Measurements from ENCODE around the gene PRDM15.

The PRDM15 gene

DNA sequence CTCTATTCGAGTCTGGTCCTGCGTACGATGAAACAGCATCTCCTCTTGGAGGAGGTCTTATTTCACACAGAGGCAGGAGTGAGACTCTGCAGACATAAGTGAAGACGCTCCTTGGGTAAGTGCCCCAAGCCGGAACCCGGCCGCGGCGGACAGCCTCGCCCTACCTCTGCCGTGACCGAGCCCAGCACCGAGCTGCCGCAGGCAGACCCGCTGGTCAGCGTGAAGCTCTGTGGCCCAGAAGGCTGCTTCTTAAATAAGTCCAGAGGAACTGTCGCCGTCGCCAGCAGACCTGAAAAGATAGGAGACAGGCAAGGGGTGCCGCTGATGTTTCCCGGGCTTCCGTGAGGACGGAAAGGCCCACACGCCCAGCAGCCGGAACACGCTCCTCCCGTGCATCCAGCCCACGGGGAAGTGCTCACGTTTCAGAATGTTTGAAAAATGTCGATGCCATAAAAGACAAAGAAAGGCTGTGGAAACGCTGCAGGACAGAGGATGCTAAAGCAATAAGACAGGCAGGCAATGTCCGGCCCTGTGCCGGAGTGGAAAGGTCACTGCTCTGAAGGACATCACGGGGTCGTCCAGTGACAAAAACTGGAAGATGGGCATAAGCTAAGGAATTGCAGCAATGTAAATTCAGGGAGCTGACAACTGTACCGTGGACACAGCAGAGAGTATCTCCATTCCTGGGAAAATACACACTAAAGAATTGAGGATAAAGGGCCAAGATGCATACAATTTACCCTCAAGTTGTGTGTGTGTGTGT is 28.5 kb upstream of the PRDM15 start:
- DNase-seq (ENCODE audit: low read depth, low spot score), result no peak

DNA sequence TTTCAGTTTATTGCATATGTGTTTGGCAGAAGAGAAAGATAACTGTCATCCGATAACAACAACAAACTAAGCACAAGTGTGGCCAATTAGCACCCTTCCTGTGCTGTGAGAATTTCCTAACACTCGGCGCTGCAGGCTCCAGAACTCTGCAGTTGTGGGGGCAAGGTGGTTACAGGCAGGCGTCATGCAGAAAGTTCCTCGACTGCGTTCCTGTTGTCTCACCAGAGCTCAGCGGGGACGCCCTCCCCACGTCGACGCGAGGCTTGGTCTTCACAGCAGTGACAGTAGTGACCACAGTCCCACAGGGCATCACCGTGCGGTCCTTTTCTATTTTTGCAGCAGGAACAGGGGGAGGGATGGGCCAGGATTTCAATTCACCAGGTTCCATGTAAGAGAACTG is 27.6 kb upstream of the PRDM15 start:
- DNase-seq (ENCODE audit: low read depth, low spot score), result no peak

DNA sequence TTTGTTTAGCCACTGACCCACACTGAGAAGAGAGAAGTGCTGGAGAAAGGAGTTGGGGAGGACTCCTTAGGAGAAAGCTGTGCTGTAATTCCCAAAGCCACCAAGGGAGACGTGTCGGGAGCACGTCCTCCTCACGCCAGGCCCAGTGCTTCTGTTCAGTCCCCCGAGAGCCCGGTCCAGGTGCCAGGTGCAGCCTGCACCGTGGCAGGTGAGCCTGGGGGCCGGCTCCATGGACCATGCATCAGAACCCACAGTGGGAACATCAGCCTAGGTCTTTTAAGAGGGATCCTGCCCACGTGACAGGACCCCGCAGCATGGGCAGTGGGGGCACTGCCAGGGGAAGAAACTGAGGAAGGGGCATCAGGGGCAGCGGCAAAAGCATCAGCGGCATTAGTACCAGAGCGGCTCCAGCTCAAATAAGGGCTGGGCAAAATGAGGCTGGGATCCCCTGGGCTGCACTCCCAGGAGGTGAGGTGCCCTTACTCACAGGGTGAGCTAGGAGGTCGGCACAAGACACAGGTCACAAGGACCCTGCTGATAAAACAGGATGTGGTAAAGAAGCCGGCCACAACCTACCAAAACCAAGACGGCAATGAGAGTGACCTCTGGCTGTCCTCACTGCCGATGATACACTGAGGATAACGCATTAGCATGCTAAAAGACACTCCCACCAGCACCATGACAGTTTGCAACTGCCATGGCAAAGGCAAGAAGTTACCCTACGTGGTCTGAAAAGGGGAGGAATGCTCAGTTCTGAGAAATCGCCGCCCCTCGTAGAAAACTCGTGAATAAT is 24.6 kb upstream of the PRDM15 start:
- no peak for DNase-seq (ENCODE audit: low read depth, low spot score)

DNA sequence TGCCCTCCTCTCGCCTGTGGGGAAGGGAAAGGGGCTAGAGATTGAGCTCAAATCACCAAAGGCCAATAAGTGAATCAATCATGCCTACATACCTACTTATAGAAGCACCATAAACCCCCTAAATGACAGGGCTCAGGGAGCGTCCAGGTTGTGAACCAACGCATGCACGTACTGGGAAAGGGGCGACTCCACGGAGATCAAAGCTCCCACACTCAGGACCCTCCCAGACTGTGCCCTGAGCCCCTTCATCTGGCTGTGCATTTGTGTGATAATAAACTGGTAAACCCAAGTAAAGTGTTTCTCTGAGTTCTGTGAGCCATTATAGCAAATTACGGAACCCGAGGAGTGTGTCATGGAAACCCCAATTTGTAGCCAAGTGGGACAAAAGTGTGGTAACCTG is 23.8 kb upstream of the PRDM15 start:
- no peak for DNase-seq (ENCODE audit: low read depth, low spot score)

DNA sequence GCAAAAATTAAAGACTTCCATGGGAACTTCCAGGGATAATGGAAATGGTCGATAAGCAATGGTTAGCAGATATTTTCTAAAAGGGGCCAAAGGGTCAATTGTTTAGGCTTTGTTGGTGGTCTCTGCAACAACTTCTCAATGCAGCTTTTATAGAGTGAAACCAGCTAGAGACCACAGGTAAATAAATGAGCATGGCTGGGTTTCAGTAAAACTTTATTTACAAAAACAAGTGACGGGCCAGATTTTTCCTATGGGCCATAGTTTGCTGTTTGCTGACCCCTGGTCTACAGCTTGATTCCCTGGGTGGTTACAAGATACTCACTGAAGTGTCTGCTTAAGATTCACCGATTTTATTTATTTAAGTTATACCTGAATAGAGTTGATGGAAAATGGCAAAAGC is 22.6 kb upstream of the PRDM15 start:
- DNase-seq (ENCODE audit: low read depth, low spot score), result no peak

DNA sequence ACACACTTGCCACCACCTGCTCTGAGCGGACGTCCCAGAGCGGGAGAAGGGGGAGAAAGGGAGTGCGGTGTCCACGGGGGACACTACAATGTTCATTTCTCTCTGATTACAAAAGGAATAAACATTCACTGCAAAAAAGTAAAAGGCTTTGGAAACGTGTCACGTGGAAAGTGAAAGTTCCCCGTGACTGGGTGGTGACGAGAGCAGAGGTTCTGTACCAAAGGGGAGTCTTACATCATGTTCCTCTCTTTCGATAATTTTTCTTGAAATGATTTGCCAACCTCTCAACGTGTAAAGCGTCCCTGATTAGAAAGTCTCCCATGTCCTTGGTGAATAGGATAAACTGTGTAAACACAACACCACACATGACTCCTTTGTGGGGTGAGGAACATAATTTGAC is 22.0 kb upstream of the PRDM15 start:
- no peak for DNase-seq (ENCODE audit: low read depth, low spot score)

DNA sequence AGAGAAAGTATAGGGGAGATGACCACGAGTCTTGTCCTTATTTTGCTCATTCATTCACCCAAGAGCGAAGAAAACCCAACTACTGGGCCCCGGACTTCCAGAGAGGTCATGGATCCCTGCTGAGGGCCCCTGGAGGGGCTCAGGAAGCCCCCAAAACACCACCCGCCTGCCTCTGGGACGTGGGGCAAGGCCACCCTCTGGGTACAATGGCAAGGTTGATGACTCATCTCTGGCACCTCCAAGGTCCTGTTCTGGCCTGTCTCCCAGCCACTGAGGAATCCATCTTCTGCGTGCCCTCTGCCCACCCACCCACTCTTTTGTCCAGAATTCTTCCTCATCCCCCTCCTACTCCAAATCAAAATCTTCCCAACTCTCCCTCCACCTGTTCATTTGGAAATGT is 21.3 kb upstream of the PRDM15 start:
- no peak for DNase-seq (ENCODE audit: low read depth, low spot score)

DNA sequence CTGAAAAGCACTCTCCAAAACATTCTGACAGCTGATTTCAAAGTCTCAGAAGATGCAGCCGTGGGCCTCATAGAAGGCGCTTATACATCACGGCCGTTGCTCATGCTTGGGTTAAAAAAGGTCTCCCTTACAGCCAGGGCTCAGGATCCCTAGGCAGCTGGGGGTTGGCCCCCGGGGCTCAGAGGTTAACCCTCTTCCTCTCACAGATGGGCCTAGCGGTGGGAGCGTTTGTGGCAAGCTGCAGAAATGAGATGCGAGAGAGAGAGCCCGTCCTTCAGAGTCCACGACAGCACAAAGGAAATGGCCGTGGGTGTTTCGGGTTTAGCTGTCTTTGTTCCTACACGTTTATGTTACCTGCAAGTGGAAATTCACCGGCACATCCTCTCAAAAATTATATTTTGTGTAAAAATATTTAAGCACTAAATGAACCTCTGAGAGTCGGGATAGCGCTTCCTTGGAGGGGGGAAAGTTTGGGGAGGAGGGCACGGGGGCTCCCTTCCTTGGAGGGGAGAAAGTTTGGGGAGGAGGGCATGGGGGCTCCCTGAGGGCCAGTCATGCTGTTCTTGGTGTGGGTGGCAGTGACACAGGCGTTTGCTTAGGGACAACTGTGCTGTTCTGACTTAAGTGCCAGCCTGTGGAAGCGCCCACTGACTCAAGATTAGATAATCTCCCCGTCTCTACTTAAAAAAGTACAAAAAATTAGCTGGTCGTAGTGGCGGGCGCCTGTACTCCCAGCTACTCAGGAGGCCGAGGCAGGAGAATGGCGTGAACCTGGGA is 20.5 kb upstream of the PRDM15 start:
- no peak for DNase-seq (ENCODE audit: low read depth, low spot score)

DNA sequence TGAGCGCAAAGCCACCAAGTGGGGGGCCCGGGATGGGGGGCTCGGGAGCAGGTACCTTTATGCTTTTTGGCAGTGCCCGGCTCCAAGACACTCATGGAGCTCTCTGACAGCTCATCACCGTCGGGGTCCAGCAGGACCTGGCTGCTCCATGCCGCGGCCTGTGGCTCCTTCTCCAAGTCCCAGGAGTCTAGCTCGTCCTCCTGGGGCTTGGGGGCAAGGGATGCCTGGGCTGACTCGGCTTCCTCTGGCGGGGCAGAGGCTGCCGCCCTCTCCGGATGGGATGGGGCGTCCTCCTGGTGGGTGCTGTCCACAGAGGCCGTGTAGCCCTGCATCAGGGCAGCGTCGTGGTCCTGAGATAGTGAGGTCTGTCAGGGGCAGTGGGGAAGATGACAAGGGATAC is 19.9 kb upstream of the PRDM15 start:
- DNase-seq (ENCODE audit: low read depth, low spot score), result no peak

DNA sequence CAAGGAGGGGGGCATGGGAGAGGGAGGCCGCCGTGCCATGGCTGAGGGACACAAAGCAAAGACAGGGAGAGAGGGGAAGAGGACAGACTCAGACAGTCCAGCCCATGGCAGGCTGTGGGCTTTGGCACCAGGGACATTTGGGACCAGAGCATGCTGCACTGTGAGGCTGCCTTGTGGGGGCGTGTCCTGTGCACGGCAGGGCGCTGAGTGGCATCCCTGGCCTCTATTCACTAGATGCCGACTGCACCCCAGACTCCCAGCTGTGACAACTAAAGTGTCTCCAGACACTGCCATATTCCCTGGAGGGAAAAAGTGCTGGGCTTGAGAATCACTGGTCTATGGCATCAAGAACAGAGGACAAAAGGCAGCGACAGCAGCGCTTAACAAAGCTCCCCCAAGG is 18.6 kb upstream of the PRDM15 start:
- no peak for DNase-seq (ENCODE audit: low read depth, low spot score)

DNA sequence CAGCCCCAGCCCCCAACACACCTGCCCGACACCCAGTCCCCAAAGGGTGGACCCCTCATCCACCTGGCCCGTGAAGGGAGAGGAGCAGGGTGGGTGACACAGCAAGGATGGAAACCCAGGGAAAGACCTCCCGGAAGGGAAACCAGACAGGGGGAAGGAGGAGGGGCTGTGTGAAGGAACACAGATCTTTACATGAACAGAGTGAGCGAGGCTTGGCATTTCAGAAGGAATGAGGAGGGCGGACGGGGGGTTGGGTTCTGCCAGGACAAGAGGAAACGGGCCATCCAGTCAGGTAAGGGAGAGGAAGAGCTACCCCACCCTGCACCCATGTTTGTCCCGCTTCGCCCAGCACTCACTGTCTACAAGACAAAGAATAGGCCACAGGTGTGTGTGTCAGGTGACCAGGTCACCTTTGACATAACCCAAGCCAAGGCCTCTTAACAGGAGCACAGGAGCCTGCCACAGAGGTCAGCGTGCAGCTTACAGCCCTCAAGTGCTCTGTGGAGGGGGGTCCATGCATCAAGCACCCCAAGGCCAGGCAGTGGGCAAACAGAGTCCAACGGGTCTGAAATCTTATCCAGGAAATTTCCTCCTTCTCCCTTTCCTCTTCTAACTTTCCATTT is 18.0 kb upstream of the PRDM15 start:
- no peak for DNase-seq (ENCODE audit: low read depth, low spot score)

DNA sequence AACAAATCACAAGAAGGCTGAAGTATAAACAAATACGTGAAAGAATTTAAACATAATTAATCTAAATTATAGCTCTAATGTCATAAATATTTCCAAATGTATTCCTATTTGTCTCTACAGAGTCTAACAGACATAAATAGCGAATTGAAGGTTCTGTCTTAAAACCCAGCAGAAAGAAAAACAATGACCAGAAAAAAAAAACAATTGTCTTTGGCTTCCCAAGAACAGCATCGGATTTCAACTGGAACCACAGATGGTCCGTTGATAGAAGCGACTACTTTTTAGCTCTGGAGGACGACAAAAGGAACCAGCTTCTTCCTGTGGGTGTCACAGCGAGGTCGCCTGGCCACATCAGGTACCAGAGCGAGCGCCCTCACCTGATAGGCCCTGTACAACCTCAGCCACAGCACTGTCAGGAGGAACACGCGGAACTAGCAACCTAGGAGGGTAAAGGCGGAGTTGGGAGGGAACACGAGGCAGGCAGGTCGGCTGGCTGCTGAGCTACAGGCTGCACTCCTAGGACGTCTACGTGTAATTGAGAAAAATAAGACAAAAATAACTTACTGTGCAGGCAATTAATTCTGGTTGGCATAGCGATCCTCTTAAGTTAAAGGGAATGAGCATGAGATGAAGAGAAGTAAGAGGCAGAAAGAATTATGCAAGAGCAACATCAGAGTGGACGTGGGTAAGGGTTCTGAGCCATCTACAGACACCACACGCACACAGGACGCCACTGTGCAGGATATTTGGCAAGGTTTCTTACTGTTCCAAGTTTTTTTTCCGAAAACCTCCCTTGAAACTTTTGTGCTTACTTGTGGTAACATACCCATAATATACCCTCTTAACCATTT is 16.7 kb upstream of the PRDM15 start:
- DNase-seq (ENCODE audit: low read depth, low spot score), result peak; percentile 22

DNA sequence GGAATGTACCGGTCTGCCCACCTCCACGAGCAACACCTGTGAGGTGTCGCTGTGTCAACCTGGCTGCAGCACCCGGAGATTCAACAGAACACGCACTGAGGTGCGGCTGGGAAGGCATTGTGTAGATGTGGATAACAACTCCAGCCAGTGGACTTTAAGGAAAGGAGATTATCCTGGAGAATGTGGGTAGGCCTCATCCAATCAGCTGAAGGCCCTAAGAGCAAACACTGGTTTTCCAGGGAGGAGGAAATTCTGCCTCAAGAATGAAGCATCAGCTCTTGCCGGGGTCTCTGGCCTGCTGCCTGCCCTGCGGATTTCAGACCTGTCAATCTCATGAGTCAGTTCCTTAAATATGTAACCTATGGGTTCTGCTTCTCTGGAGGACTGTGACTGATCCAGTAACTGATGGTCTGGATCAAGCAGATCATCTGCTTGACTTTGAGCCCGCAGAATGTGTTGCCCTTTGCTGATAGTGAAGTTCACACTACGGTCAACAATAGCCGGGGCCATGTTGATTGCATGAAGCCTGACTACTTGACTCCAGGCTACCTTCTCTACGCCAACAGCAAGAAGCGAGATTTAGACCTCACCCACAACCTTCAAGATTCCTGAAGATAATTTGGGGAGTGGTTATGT is 15.9 kb upstream of the PRDM15 start:
- DNase-seq (ENCODE audit: low read depth, low spot score), result no peak

DNA sequence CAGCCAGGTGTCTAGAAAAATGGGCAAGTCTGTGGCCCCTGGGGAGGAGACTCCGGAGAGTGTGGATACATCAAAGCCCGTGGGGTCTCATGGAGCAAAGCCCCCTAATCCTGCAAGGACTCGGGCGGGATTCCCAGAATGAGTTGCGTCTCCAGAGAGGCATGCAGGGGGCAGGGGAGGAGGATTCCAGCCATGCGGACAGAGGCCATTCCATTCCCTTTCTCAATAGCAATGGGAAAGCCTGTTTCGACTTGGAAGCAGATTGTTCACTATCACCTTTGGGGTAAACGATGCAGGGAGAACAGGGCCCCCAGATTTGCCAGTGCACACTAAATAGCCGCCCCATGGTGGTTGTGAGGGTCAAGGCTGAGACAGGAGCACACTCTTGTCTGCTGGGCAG is 15.4 kb upstream of the PRDM15 start:
- no peak for DNase-seq (ENCODE audit: low read depth, low spot score)

DNA sequence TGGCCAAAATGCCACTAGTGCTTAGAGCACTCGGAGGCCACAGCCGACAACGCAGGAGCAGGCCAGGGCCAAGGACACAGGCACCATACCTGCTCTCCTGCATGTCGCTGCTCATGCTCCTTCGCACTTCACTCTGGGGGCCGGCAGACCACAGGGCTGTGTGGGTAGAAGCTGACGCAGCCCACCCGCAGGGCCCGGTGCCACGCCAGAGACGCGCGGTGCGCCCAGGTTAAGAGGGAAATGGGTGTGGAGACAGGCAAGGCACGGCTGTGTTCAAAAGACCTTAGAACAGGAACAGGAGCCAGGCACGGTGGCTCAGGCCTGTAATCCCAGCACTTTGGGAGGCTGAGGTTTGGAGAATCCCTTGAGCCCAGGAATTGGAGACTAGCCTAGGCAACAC is 13.6 kb upstream of the PRDM15 start:
- DNase-seq (ENCODE audit: low read depth, low spot score), result no peak

DNA sequence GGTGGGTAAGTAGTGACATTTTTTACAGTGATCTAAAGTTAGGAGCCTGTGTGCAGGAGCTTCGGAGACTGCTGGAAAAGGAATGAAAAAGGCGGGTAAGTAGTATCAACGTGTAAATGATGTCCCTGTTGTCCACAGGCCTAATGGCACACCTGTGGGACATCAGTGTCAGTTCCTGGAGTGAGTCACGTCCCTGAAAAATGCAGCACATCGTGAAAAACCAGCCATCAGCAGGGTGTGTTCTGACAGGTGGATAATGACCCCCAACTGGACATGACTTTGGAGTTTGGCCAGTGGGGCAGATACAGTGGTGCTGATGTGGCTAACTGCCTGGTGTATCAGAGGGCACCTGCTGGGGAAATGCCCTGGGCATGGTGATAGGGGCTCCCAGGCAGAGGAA is 12.0 kb upstream of the PRDM15 start:
- no peak for DNase-seq (ENCODE audit: low read depth, low spot score)

DNA sequence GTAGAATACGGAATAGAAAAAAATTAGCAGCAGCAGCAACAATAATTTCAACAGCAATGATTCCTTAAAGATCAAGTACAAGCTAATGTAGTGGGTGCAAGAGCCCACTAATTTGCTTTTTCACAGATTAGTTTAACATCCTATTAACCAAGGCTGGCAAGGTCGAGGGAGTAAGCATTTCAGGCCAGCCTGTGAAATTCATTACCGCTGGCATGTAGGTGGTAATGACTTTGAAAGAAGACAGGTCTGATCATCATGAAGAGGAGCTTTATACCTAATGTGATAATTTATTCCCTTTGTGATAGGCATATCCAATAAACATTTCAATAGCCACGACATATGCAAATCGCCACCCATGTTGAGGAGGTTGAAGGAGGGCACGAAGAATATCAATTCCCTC is 11.2 kb upstream of the PRDM15 start:
- DNase-seq (ENCODE audit: low read depth, low spot score), result no peak

DNA sequence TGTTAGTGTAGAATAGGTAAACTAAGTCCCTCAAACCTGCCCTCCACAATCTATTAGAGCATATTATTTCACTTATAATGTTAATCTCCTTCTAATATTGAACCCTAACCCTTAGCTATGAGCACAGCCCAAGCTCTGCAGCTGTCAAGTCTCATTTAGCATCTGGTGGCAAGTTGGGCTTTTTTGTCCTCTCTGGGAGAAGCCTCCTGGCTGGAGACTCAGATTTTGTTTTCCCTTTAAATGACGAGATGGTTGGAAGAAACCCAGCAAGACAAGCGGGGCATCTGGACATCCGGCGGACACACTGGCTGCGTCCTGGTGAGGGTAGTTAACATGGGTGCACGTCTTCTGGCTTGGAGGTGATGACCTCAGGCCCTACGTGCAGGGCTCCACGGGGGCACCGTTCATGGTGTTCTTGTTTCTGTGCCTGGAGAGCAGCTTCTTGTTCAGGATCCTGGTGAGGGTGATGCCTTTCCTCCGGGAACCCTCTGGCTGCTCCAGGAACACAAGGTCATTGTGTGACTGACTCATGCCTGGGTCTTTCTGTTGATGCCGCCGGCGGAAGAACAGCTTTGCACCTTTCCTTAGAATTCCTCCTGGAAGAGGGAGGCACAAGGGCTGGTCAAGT is 9.7 kb upstream of the PRDM15 start:
- no peak for DNase-seq (ENCODE audit: low read depth, low spot score)

DNA sequence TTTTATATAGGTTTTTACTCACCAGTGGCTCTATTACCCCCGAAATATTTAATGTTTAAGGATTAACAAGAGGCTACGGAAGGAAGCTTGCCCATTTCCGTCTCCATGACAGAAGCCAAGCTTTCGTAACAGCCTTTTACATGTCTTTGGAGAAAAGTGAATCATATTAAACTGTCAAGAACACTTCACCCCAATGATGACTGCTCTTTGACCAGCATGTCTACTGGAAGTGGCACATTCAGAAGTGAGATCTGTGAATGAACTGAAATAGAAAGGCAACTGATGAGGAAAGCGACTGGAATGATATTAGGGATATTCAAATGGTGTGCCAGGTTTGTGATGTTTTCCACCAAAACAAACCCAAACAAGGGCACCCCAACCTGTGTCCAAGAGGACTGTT is 8.5 kb upstream of the PRDM15 start:
- DNase-seq (ENCODE audit: low read depth, low spot score), result no peak

DNA sequence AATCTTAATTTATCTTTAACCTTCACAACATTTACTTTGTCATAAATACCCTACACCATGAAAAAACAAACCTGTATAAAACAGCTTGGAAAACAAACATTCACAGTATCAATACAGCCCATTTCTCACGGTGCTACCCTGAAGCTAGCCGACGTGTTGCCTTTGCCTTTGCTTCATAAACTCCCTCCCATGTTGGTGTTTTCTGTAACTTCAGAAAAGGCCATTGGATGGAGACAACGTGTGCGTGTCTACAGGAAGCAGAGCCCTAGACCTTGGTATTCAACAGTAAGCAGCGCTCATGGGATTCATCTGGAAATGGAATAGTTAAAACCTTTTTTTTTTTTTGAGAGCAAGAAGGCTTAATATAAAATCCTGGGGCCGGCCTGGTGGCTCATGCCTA is 7.2 kb upstream of the PRDM15 start:
- DNase-seq (ENCODE audit: low read depth, low spot score), result no peak
